OCI-LY1 (cell line): ENCODE results near the gene E2F3.

Source experiments
- H2AFZ ChIP-seq: fragments of 200-600 bp; sonication (generic), shearing (Covaris generic); 2 replicates; pipeline ENCODE4 v1.6.0; 2014; ENCODE audit warnings: antibody characterized with exemption, mild to moderate bottlenecking, low read length
- H3F3A ChIP-seq: fragments of 200-600 bp; sonication (generic), shearing (Covaris generic); 2 replicates; pipeline ENCODE4 v1.6.0; 2014; ENCODE audit warnings: mild to moderate bottlenecking, antibody characterized with exemption, low read length, moderate library complexity; ENCODE audit not compliant: insufficient read depth
- H3K27ac ChIP-seq: fragments of 200-600 bp; sonication (generic); 2 replicates; pipeline ENCODE4 v1.5.1; 2014; ENCODE audit warnings: low read length, mixed run types, mild to moderate bottlenecking, low read depth; ENCODE audit not compliant: poor library complexity, severe bottlenecking
- H3K27me3 ChIP-seq: fragments of 200-600 bp; sonication (generic); 2 replicates; pipeline ENCODE4 v1.6.0; 2014; ENCODE audit warnings: antibody characterized with exemption, mild to moderate bottlenecking, low read length, moderate library complexity; ENCODE audit not compliant: insufficient read depth
- H3K36me3 ChIP-seq: fragments of 200-600 bp; sonication (generic); 2 replicates; pipeline ENCODE4 v1.6.1; 2014; ENCODE audit warnings: mild to moderate bottlenecking, antibody characterized with exemption, low read length, moderate library complexity, mixed read lengths; ENCODE audit not compliant: insufficient read depth
- H3K4me1 ChIP-seq: fragments of 200-600 bp; sonication (generic); 2 replicates; pipeline ENCODE4 v1.5.1; 2014; ENCODE audit warnings: mild to moderate bottlenecking, low read length, moderate library complexity; ENCODE audit not compliant: insufficient read depth, severe bottlenecking
- H3K4me2 ChIP-seq: fragments of 200-600 bp; sonication (generic), shearing (Covaris generic); 2 replicates; pipeline ENCODE4 v1.6.1; 2014; ENCODE audit warnings: low read length
- H3K4me3 ChIP-seq: fragments of 200-600 bp; sonication (generic); 2 replicates; pipeline ENCODE4 v1.5.1; 2014; ENCODE audit warnings: low read length, low read depth, mild to moderate bottlenecking, mixed read lengths; ENCODE audit not compliant: poor library complexity, severe bottlenecking
- H3K79me2 ChIP-seq: fragments of 200-600 bp; shearing (Covaris generic); 2 replicates; pipeline ENCODE4 v1.6.1; 2016; ENCODE audit warnings: mixed run types, low read length, mixed read lengths; ENCODE audit not compliant: insufficient read depth
- H3K9ac ChIP-seq: fragments of 200-600 bp; sonication (generic), shearing (Covaris generic); 2 replicates; pipeline ENCODE4 v1.6.1; 2014; ENCODE audit warnings: mild to moderate bottlenecking, low read length, mixed read lengths
- H3K9me2 ChIP-seq: fragments of 200-600 bp; sonication (generic), shearing (Covaris generic); 2 replicates; pipeline ENCODE4 v1.6.1; 2014; ENCODE audit warnings: low read depth, mild to moderate bottlenecking, low read length, mixed read lengths
- H3K9me3 ChIP-seq: fragments of 200-600 bp; shearing (Covaris generic); 2 replicates; pipeline ENCODE4 v1.6.1; 2014; ENCODE audit warnings: low read length, mixed read lengths
- H4K20me1 ChIP-seq: fragments of 200-600 bp; sonication (generic), shearing (Covaris generic); 2 replicates; pipeline ENCODE4 v1.6.0; 2016; ENCODE audit warnings: mild to moderate bottlenecking, low read length; ENCODE audit not compliant: insufficient read depth
- EZH2 ChIP-seq: fragments of 200-600 bp; sonication (generic), shearing (Covaris generic); IDR thresholded peaks from 2 replicates; pipeline ENCODE4 v1.8.0; 2017; ENCODE audit warnings: borderline replicate concordance, mixed run types, mild to moderate bottlenecking, antibody characterized with exemption, low read length, moderate library complexity, mixed read lengths
- TF ChIP-seq, protein P1 (sequence below): fragments of 200-600 bp; sonication (generic), shearing (Covaris generic); IDR thresholded peaks from 2 replicates; pipeline ENCODE4 v1.5.1; 2017; ENCODE audit warnings: mild to moderate bottlenecking, antibody characterized with exemption, low read length, moderate library complexity, mixed read lengths

The E2F3 gene

DNA sequence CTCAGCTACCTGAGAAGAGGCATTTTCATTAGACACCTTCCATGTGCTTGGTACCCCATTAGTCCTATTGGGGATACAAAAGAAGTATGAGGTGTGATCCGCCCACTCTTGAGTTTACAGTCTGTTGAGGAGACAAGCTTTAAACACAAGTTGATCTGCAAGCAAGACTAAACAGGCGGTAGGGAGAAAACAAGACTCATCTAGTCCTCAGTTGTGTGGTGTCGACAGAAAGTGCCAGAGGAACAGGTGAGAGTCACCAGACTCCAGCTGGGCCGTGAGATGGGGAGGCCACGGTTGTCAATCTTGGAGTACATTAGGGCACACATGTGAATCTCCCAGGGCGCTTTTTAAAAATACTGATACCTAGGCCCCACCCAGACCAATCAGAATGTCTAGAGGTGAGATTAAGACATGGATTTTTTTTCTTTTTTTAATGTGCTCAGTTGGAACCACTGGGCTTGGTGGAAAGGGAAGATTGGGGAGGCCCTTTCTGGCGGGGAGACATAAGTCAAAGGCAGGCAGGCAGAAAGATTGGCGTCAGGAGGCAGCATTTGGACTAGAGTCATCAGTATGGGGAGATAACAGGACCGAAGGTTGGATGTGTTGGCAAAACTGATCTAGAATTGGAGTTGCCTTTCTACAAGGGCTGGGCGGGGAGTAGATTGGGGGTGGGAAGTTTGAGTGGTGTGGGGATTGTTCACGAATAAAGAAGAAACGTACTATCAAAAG, 10.4 kb downstream of the E2F3 start:
- H3K4me1 ChIP-seq, result peaks cover 46% of the 10 kb centered on the region

GRCh38 chr6:20412682-20413073, 11.0 kb downstream of the E2F3 start:
- Histone ChIP-seq H3K4me1 (peaks cover 41% of the 10 kb centered on the region), H3K4me2 (no peak overlapping the region), H3K9me2 (no peaks in the 10 kb centered on the region), H3K4me3 (no peak overlapping the region), H4K20me1 (no peaks in the 10 kb centered on the region), H3K9ac (no peak overlapping the region), H3K27ac (no peak overlapping the region), H3F3A (no peaks in the 10 kb centered on the region), H2AFZ (no peak overlapping the region), H3K79me2 (peaks cover 96% of the 10 kb centered on the region), H3K27me3 (no peaks in the 10 kb centered on the region), H3K9me3 (no peaks in the 10 kb centered on the region), H3K36me3 (peaks cover 40% of the 10 kb centered on the region)
- TF ChIP-seq EZH2, result no peak
- TF ChIP-seq, protein P1, sequence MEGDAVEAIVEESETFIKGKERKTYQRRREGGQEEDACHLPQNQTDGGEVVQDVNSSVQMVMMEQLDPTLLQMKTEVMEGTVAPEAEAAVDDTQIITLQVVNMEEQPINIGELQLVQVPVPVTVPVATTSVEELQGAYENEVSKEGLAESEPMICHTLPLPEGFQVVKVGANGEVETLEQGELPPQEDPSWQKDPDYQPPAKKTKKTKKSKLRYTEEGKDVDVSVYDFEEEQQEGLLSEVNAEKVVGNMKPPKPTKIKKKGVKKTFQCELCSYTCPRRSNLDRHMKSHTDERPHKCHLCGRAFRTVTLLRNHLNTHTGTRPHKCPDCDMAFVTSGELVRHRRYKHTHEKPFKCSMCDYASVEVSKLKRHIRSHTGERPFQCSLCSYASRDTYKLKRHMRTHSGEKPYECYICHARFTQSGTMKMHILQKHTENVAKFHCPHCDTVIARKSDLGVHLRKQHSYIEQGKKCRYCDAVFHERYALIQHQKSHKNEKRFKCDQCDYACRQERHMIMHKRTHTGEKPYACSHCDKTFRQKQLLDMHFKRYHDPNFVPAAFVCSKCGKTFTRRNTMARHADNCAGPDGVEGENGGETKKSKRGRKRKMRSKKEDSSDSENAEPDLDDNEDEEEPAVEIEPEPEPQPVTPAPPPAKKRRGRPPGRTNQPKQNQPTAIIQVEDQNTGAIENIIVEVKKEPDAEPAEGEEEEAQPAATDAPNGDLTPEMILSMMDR, result no peak

More for the DNA sequence above, 10.4 kb downstream of the E2F3 start:
- no peak for TF ChIP-seq EZH2
- TF ChIP-seq, protein P1, result no peak
- H3K79me2 ChIP-seq, result peaks cover 96% of the 10 kb centered on the region
- no peaks in the 10 kb centered on the region for H3K9me2 ChIP-seq
- peaks cover 45% of the 10 kb centered on the region for H3K36me3 ChIP-seq
- H2AFZ ChIP-seq, result no peak overlapping the region
- no peak overlapping the region for H3K4me2 ChIP-seq
- no peaks in the 10 kb centered on the region for H3K9me3 ChIP-seq
- H3K9ac ChIP-seq, result no peak overlapping the region
- H4K20me1 ChIP-seq, result no peaks in the 10 kb centered on the region
- no peak overlapping the region for H3K27ac ChIP-seq
- no peaks in the 10 kb centered on the region for H3F3A ChIP-seq
- no peaks in the 10 kb centered on the region for H3K27me3 ChIP-seq
- H3K4me3 ChIP-seq, result no peak overlapping the region

DNA sequence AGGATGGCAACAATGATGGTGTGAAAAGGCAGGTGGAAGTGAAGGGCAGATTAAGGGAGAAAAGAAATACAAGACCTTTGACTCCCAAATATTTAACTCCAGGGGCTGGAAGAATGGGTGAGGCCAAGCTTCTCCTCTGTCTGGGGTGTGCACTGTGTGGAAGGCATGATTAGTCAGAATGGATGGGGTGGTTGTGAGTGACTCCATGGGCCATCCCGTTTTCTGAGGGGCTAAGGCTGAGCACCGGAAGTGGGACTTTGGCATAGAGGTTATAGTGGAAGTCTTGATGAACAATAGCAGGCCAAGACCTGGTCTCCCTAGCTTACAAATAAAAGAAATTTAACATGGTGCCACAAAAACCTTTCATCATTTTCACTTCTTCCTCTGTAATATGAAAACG, 12.1 kb downstream of the E2F3 start:
- no peaks in the 10 kb centered on the region for H3K9me2 ChIP-seq
- H3K27me3 ChIP-seq, result no peaks in the 10 kb centered on the region
- H3K79me2 ChIP-seq, result peaks cover 96% of the 10 kb centered on the region
- no peaks in the 10 kb centered on the region for H3F3A ChIP-seq
- no peak overlapping the region for H3K9ac ChIP-seq
- no peak overlapping the region for H3K27ac ChIP-seq
- H3K4me2 ChIP-seq, result no peak overlapping the region
- H3K4me1 ChIP-seq, result peaks cover 29% of the 10 kb centered on the region
- H3K4me3 ChIP-seq, result no peak overlapping the region
- TF ChIP-seq EZH2, result no peak
- TF ChIP-seq, protein P1, result no peak
- H3K36me3 ChIP-seq, result peaks cover 36% of the 10 kb centered on the region; the same call in 1 of the 2 replicates
- no peak overlapping the region for H2AFZ ChIP-seq
- H4K20me1 ChIP-seq, result no peaks in the 10 kb centered on the region
- H3K9me3 ChIP-seq, result no peaks in the 10 kb centered on the region
